HEK293 (cell line): Measurements from ENCODE around the gene PRKCQ.

Experiments used
- CTCF ChIA-PET: fragments of 350-600 bp; formaldehyde crosslinking; extraction: SDS; loops from one replicate; lab custom pipeline; 2021; ENCODE audit warnings: antibody characterized with exemption; lab: Yijun Ruan, JAX
- POLR2A ChIA-PET: fragments of 300-600 bp; formaldehyde crosslinking; extraction: SDS; loops from one replicate; lab custom pipeline; 2020; ENCODE audit warnings: antibody characterized with exemption, inconsistent platforms; lab: Yijun Ruan, JAX
- H3K27ac ChIP-seq: fragments of 200-500 bp; sonication (Bioruptor generic); 2 replicates; pipeline ENCODE4 v1.5.1; 2014; ENCODE audit warnings: low read depth, low read length, control low read depth, inconsistent platforms; ENCODE audit errors: extremely low read depth
- H3K36me3 ChIP-seq, 2 experiments: fragments of 200-500 bp in 1 of 2; sonication (Bioruptor generic) in 1 of 2; 1 replicate in 1 of 2; 2 replicates in 1 of 2; pipeline ENCODE4 v1.5.1; 2014 to 2017; ENCODE audit warnings: inconsistent platforms in 2 of 2, low read length in 2 of 2; ENCODE audit not compliant: control insufficient read depth in 2 of 2, insufficient read depth in 1 of 2
- H3K4me1 ChIP-seq: fragments of 200-500 bp; sonication (Bioruptor generic); 2 replicates; pipeline ENCODE4 v1.5.1; 2014; ENCODE audit warnings: mild to moderate bottlenecking, low read length, inconsistent platforms; ENCODE audit not compliant: control insufficient read depth, insufficient read depth
- H3K4me3 ChIP-seq: 2 replicates; pipeline ENCODE4 v1.5.1; 2011; ENCODE audit warnings: low read depth, mild to moderate bottlenecking, control low read depth, low read length, moderate library complexity
- H3K9me3 ChIP-seq: fragments of 200-500 bp; sonication (Bioruptor generic); 2 replicates; pipeline ENCODE4 v1.5.1; 2014; ENCODE audit warnings: low read depth, low read length, inconsistent platforms; ENCODE audit not compliant: control insufficient read depth, insufficient read depth
- GLIS2 ChIP-seq: fragments of 450-650 bp; formaldehyde crosslinking; IDR thresholded peaks from 2 replicates; pipeline ENCODE4 v1.5.1; 2016; ENCODE audit warnings: missing biosample characterization, missing genetic modification characterization
- HOXD13 ChIP-seq: sonication (generic); formaldehyde crosslinking; IDR thresholded peaks from 2 replicates; pipeline ENCODE4 v1.8.0; 2022; ENCODE audit warnings: missing genetic modification reagents, borderline replicate concordance
- PRDM1 ChIP-seq: fragments of 450-650 bp; formaldehyde crosslinking; IDR thresholded peaks from 2 replicates; pipeline ENCODE4; 2016; ENCODE audit warnings: missing biosample characterization, missing genetic modification characterization
- PRDM4 ChIP-seq: fragments of 450-650 bp; formaldehyde crosslinking; IDR thresholded peaks from 2 replicates; pipeline ENCODE4 v1.5.1; 2017; ENCODE audit warnings: missing biosample characterization, missing genetic modification characterization
- SCRT1 ChIP-seq: fragments of 450-650 bp; formaldehyde crosslinking; IDR thresholded peaks from 2 replicates; pipeline ENCODE4 v1.5.1; 2016; ENCODE audit warnings: missing biosample characterization, missing genetic modification characterization, borderline replicate concordance
- TSHZ1 ChIP-seq: fragments of 450-650 bp; formaldehyde crosslinking; IDR thresholded peaks from 2 replicates; pipeline ENCODE4 v1.5.1; 2016; ENCODE audit warnings: missing biosample characterization, missing genetic modification characterization, borderline replicate concordance
- ZBTB6 ChIP-seq: fragments of 450-650 bp; formaldehyde crosslinking; IDR thresholded peaks from 2 replicates; pipeline ENCODE4 v1.5.1; 2017; ENCODE audit warnings: missing biosample characterization, missing genetic modification characterization
- ZFP3 ChIP-seq: fragments of 450-650 bp; formaldehyde crosslinking; IDR thresholded peaks from 2 replicates; pipeline ENCODE4 v1.5.1; 2016; ENCODE audit warnings: low read depth, missing biosample characterization, missing genetic modification characterization
- ZNF132 ChIP-seq: fragments of 450-650 bp; formaldehyde crosslinking; IDR thresholded peaks from 2 replicates; pipeline ENCODE4 v1.5.1; 2017; ENCODE audit warnings: missing biosample characterization, missing genetic modification characterization, borderline replicate concordance
- ZNF133 ChIP-seq: fragments of 450-650 bp; formaldehyde crosslinking; IDR thresholded peaks from 2 replicates; pipeline ENCODE4 v1.5.1; 2016; ENCODE audit warnings: missing biosample characterization, missing genetic modification characterization
- ZNF138 ChIP-seq: fragments of 450-650 bp; formaldehyde crosslinking; IDR thresholded peaks from 2 replicates; pipeline ENCODE4 v1.5.1; 2016; ENCODE audit warnings: missing biosample characterization, missing genetic modification characterization, borderline replicate concordance
- ZNF174 ChIP-seq: fragments of 450-650 bp; formaldehyde crosslinking; IDR thresholded peaks from 2 replicates; pipeline ENCODE4 v1.5.0; 2017; ENCODE audit warnings: missing biosample characterization, mild to moderate bottlenecking, missing genetic modification characterization
- ZNF223 ChIP-seq: fragments of 450-650 bp; formaldehyde crosslinking; IDR thresholded peaks from 2 replicates; pipeline ENCODE4 v1.5.1; 2016; ENCODE audit warnings: missing biosample characterization, missing genetic modification characterization
- ZNF23 ChIP-seq: fragments of 450-650 bp; formaldehyde crosslinking; IDR thresholded peaks from 2 replicates; pipeline ENCODE4 v1.5.1; 2016; ENCODE audit warnings: missing biosample characterization, missing genetic modification characterization, borderline replicate concordance
- ZNF248 ChIP-seq: fragments of 450-650 bp; formaldehyde crosslinking; IDR thresholded peaks from 2 replicates; pipeline ENCODE4 v1.5.1; 2017; ENCODE audit warnings: missing biosample characterization, missing genetic modification characterization
- ZNF266 ChIP-seq: fragments of 450-650 bp; formaldehyde crosslinking; IDR thresholded peaks from 2 replicates; pipeline ENCODE4 v1.5.1; 2016; ENCODE audit warnings: missing biosample characterization, missing genetic modification characterization, low read depth
- ZNF292 ChIP-seq: fragments of 450-650 bp; formaldehyde crosslinking; IDR thresholded peaks from 2 replicates; pipeline ENCODE4 v1.5.1; 2016; ENCODE audit warnings: low read depth, missing biosample characterization, missing genetic modification characterization, borderline replicate concordance
- ZNF354C ChIP-seq: fragments of 450-650 bp; formaldehyde crosslinking; IDR thresholded peaks from 2 replicates; pipeline ENCODE4 v1.5.1; 2016; ENCODE audit warnings: missing biosample characterization, missing genetic modification characterization, low read depth, borderline replicate concordance
- ZNF404 ChIP-seq: fragments of 450-650 bp; formaldehyde crosslinking; IDR thresholded peaks from 2 replicates; pipeline ENCODE4 v1.5.1; 2017; ENCODE audit warnings: missing biosample characterization, missing genetic modification characterization
- ZNF416 ChIP-seq: fragments of 450-650 bp; formaldehyde crosslinking; IDR thresholded peaks from 2 replicates; pipeline ENCODE4 v1.5.1; 2016; ENCODE audit warnings: missing biosample characterization, missing genetic modification characterization
- ZNF501 ChIP-seq: fragments of 450-650 bp; formaldehyde crosslinking; IDR thresholded peaks from 2 replicates; pipeline ENCODE4 v1.5.1; 2016; ENCODE audit warnings: missing biosample characterization, missing genetic modification characterization
- ZNF548 ChIP-seq: fragments of 450-650 bp; formaldehyde crosslinking; IDR thresholded peaks from 2 replicates; pipeline ENCODE4 v1.5.1; 2016; ENCODE audit warnings: missing biosample characterization, missing genetic modification characterization
- ZNF645 ChIP-seq: fragments of 450-650 bp; formaldehyde crosslinking; IDR thresholded peaks from 2 replicates; pipeline ENCODE4; 2016; ENCODE audit warnings: missing biosample characterization, missing genetic modification characterization
- ZNF747 ChIP-seq: fragments of 450-650 bp; formaldehyde crosslinking; IDR thresholded peaks from 2 replicates; pipeline ENCODE4 v1.5.1; 2016; ENCODE audit warnings: missing biosample characterization, missing genetic modification characterization
- ZNF776 ChIP-seq: fragments of 450-650 bp; formaldehyde crosslinking; IDR thresholded peaks from 2 replicates; pipeline ENCODE4 v1.5.0; 2017; ENCODE audit warnings: missing biosample characterization, missing genetic modification characterization, borderline replicate concordance
- ZNF792 ChIP-seq: fragments of 450-650 bp; formaldehyde crosslinking; IDR thresholded peaks from 2 replicates; pipeline ENCODE4 v1.5.1; 2016; ENCODE audit warnings: missing biosample characterization, missing genetic modification characterization
- ZNF830 ChIP-seq: fragments of 450-650 bp; IDR thresholded peaks from 2 replicates; pipeline ENCODE4 v1.5.0; 2018; ENCODE audit warnings: missing biosample characterization, missing genetic modification characterization, low read depth, mild to moderate bottlenecking, moderate library complexity
- ZSCAN30 ChIP-seq: fragments of 450-650 bp; IDR thresholded peaks from 2 replicates; pipeline ENCODE4 v1.5.1; 2018; ENCODE audit warnings: missing biosample characterization, mild to moderate bottlenecking, missing genetic modification characterization, moderate library complexity

Gene PRKCQ

GRCh38 chr10:6530211-6530840 is 49.8 kb downstream of the PRKCQ start:
- ChIA-PET CTCF (no interaction called here), POLR2A (no interaction called here)
- no peaks in the 10 kb centered on the region for H3K9me3 ChIP-seq
- H3K4me3 ChIP-seq = no peak overlapping the region
- TF ChIP-seq ZNF776 (no peak), ZNF830 (no peak), ZNF645 (tag by site-specific recombination) (no peak), HOXD13 (no peak), ZNF248 (no peak), ZNF174 (no peak), ZNF138 (no peak), ZNF292 (tag by site-specific recombination) (no peak), ZNF223 (tag by site-specific recombination) (no peak), ZBTB6 (tag by site-specific recombination) (no peak), ZNF501 (tag by site-specific recombination) (no peak), TSHZ1 (tag by site-specific recombination) (no peak), GLIS2 (tag by site-specific recombination) (no peak), PRDM1 (tag by site-specific recombination) (no peak), ZNF792 (tag by site-specific recombination) (no peak), ZNF548 (tag by site-specific recombination) (no peak), ZNF354C (tag by site-specific recombination) (no peak), ZNF23 (no peak), ZNF416 (tag by site-specific recombination) (no peak)
- no peaks in the 10 kb centered on the region for H3K4me1 ChIP-seq
- H3K36me3 ChIP-seq = no peaks in the 10 kb centered on the region
- H3K27ac ChIP-seq = no peak overlapping the region

- Histone ChIP-seq H3K4me1 (no peaks in the 10 kb centered on the region), H3K36me3 (no peaks in the 10 kb centered on the region), H3K4me3 (no peak overlapping the region), H3K27ac (no peak overlapping the region), H3K9me3 (no peaks in the 10 kb centered on the region)
- CTCF ChIA-PET = interaction anchor here (0.6 kb wide), 1 partner anchor 12 kb away, joined by 3 read pairs; no protein-coding TSS in a partner anchor
- POLR2A ChIA-PET = no interaction called here
- TF ChIP-seq ZFP3 (tag by site-specific recombination) (no peak), ZNF266 (no peak), PRDM4 (tag by site-specific recombination) (no peak), ZNF747 (tag by site-specific recombination) (no peak), SCRT1 (tag by site-specific recombination) (no peak), ZNF133 (tag by site-specific recombination) (no peak), ZNF404 (tag by site-specific recombination) (no peak), ZSCAN30 (tag by site-specific recombination) (no peak), ZNF132 (tag by site-specific recombination) (no peak)
Observed at GRCh38 chr10:6528198-6528950, 51.7 kb downstream of the PRKCQ start.
